Measurements from ENCODE around the gene CCSER2.

CCSER2 gene

GRCh38 chr10:84540617-84541288 is 212.4 kb downstream of the CCSER2 start:
- no peak overlapping the region for H3K4me3 ChIP-seq (ENCODE audit: low read depth, low read length)
- TF ChIP-seq CTCF (IDR thresholded peaks at IDR 0.05; ENCODE audit: insufficient read depth, low read depth, low read length, missing control alignments) = peak; percentile 88
- peak; percentile 59 for DNase-seq (ENCODE audit: low read depth)

GRCh38 chr10:84541289-84541637 is 212.9 kb downstream of the CCSER2 start:
- DNase-seq (ENCODE audit: low read depth) = peak; percentile 33
- H3K4me3 ChIP-seq (ENCODE audit: low read depth, low read length) = no peak overlapping the region
- TF ChIP-seq CTCF (IDR thresholded peaks at IDR 0.05; ENCODE audit: insufficient read depth, low read depth, low read length, missing control alignments) = no peak

GRCh38 chr10:84542522-84543490 is 214.4 kb downstream of the CCSER2 start:
- DNase-seq (ENCODE audit: low read depth) = no peak
- no peak for TF ChIP-seq CTCF (IDR thresholded peaks at IDR 0.05; ENCODE audit: insufficient read depth, low read depth, low read length, missing control alignments)
- H3K4me3 ChIP-seq (ENCODE audit: low read depth, low read length) = no peak overlapping the region

- DNase-seq (ENCODE audit: low read depth) = no peak
- no peak for TF ChIP-seq CTCF (IDR thresholded peaks at IDR 0.05; ENCODE audit: insufficient read depth, low read depth, low read length, missing control alignments)
- no peak overlapping the region for H3K4me3 ChIP-seq (ENCODE audit: low read depth, low read length)
Observed at GRCh38 chr10:84543948-84544347, 215.6 kb downstream of the CCSER2 start.

GRCh38 chr10:84545651-84546050 is 217.3 kb downstream of the CCSER2 start:
- no peak overlapping the region for H3K4me3 ChIP-seq (ENCODE audit: low read depth, low read length)
- DNase-seq (ENCODE audit: low read depth) = no peak
- TF ChIP-seq CTCF (IDR thresholded peaks at IDR 0.05; ENCODE audit: insufficient read depth, low read depth, low read length, missing control alignments) = no peak

- no peak overlapping the region for H3K4me3 ChIP-seq (ENCODE audit: low read depth, low read length)
- DNase-seq (ENCODE audit: low read depth) = no peak
- no peak for TF ChIP-seq CTCF (IDR thresholded peaks at IDR 0.05; ENCODE audit: insufficient read depth, low read depth, low read length, missing control alignments)
Observed at GRCh38 chr10:84546609-84547008, 218.2 kb downstream of the CCSER2 start.

Data from GM12865 (cell line).